ENCODE measurements around the gene CXCL5.

Gene CXCL5

DNA sequence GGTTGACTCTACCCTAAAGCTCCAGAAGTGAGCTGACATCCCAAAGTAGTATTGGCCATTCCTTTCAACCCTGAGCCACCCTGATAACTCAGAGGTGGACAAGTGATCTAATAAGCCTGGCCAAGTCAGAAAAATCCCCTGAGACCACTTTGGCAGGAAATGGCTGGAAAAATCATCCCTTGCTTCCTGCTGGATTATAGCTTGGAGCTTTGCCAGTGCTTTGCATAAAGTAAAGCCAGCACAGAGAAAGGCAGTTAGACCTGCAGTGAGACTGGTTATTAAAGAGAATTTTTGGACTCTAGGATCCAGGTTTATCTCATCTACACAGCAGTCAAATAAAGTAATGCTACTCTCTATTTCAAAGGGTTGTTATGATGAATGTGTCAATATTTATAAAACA lies 33.6 kb upstream of the CXCL5 start:
- H3K4me3 ChIP-seq (replicated peaks; ENCODE audit: low read depth, low read length): no peak overlapping the region
- peak; percentile 53 for DNase-seq (ENCODE audit: low read depth)
- TF ChIP-seq, protein P1, sequence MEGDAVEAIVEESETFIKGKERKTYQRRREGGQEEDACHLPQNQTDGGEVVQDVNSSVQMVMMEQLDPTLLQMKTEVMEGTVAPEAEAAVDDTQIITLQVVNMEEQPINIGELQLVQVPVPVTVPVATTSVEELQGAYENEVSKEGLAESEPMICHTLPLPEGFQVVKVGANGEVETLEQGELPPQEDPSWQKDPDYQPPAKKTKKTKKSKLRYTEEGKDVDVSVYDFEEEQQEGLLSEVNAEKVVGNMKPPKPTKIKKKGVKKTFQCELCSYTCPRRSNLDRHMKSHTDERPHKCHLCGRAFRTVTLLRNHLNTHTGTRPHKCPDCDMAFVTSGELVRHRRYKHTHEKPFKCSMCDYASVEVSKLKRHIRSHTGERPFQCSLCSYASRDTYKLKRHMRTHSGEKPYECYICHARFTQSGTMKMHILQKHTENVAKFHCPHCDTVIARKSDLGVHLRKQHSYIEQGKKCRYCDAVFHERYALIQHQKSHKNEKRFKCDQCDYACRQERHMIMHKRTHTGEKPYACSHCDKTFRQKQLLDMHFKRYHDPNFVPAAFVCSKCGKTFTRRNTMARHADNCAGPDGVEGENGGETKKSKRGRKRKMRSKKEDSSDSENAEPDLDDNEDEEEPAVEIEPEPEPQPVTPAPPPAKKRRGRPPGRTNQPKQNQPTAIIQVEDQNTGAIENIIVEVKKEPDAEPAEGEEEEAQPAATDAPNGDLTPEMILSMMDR (IDR thresholded peaks at IDR 0.05; ENCODE audit: low read length, missing control alignments): no peak

DNA sequence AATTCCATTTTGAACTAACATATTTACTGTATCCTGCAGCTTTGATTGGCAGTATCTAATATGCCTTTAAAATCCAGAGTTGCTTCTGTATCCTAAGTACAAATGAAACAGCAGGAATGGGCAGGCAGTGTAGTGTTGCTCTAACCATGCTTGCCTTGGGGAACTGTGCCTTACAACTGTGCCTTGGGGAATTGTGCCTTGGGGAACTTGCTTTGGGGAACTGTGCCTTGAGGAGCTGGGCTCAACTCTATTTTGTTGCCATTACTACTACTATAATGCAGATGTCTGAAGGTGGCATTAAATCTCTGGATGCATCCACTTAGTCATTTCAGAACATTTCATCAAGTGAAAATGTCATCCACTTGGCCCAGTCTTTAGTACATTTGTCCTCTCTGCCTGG lies 33.1 kb upstream of the CXCL5 start:
- no peak for DNase-seq (ENCODE audit: low read depth)
- TF ChIP-seq, protein P1 (IDR thresholded peaks at IDR 0.05; ENCODE audit: low read length, missing control alignments): no peak
- H3K4me3 ChIP-seq (replicated peaks; ENCODE audit: low read depth, low read length): no peak overlapping the region

DNA sequence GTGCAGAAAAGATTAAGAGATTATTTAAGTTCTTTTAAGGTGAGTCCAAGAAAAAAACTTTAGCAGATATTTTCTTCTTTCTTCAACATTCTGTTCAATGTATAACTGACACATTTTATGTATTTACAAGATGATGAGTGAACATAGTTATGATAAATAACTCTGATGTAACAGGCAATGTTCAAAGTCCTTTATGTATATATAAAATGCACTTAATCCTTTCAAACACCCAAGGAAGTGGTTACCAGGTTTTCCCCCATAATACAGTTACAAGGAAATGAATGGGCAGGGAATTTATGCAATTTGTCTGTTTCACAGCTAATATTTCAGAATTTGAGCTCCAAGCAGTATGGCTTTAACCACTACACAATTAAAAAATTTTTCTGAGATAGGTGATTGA lies 31.8 kb upstream of the CXCL5 start:
- no peak for DNase-seq (ENCODE audit: low read depth)
- TF ChIP-seq, protein P1 (IDR thresholded peaks at IDR 0.05; ENCODE audit: low read length, missing control alignments): no peak
- no peak overlapping the region for H3K4me3 ChIP-seq (replicated peaks; ENCODE audit: low read depth, low read length)

DNA sequence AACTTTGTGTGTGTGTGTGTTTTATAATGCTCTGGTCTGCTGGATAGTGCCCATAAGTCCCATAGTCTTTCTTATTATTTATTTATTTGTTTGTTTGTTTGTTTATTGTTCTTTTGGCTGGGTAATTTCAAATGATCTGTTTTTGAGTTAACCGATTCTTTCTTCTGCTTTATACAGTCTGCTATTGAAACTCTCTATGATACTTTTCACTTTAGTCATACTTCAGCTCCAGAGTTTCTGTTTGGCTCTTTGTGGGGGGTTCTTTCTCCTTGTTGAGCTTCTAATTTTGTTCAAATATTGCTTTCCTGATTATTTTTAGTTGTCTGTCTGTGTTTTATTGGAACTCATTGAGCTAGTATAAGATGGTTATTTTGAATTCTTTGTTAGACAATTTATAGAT lies 30.0 kb upstream of the CXCL5 start:
- H3K4me3 ChIP-seq (replicated peaks; ENCODE audit: low read depth, low read length): no peak overlapping the region
- DNase-seq (ENCODE audit: low read depth): no peak
- TF ChIP-seq, protein P1 (IDR thresholded peaks at IDR 0.05; ENCODE audit: low read length, missing control alignments): no peak

DNA sequence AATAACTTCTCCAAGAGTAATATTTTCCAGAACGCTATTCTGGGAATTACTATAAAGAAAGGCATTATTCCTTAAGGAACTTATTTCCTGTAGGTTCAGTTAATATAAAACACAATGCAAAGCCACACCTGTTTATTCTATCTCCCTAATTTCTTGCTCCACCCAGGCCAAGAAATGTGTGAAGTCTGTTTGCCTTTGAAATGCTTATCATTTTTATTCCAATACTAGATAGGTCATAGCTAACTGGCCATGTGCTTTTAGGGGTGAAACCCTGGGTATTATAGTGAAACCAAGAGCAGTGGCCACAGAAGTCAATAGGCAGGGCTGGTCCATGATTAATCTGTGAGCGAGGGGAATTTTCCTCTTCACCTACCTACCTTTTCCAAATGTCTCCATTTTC lies 25.2 kb upstream of the CXCL5 start:
- DNase-seq (ENCODE audit: low read depth): no peak
- TF ChIP-seq, protein P1 (IDR thresholded peaks at IDR 0.05; ENCODE audit: low read length, missing control alignments): no peak
- H3K4me3 ChIP-seq (replicated peaks; ENCODE audit: low read depth, low read length): no peak overlapping the region

DNA sequence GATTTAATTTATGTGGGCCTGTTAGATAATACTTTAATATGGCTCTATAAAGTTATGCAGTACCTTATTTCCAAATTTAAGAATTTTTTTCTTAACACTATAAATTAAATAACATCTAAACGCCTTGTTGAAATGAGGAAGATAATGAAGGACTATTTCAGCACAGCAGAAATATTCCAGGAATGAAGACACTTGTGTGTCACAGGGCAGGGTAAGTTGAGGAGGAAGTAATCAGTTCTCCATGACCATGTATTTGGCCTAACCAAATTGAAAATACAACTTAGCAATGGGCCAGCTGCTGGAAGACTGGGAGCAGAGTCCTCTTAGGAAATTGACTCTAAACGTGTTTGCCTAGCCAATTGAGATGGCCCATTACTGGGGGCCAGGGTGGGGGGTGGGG lies 23.1 kb upstream of the CXCL5 start:
- H3K4me3 ChIP-seq (replicated peaks; ENCODE audit: low read depth, low read length): no peak overlapping the region
- no peak for DNase-seq (ENCODE audit: low read depth)
- TF ChIP-seq, protein P1 (IDR thresholded peaks at IDR 0.05; ENCODE audit: low read length, missing control alignments): no peak

DNA sequence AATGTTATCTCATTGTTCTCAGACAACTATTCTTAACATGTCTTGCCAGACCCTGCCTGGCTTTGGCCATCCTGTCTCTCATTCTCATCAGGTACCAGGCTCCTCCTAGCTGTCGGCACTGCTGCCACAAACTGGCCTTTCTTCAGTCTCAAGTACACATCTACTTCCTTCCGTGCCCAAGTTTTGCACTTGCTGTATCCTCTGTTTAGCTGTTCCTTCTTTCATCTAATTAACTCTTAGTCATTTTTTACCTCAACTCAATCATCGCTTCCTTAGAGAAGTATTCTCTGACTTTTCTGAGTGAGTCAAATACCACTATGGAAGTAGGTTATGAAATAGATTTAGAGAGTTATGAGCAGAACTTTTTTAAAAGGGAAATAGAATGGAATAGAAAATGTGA lies 20.3 kb upstream of the CXCL5 start:
- TF ChIP-seq, protein P1 (IDR thresholded peaks at IDR 0.05; ENCODE audit: low read length, missing control alignments): no peak
- no peak for DNase-seq (ENCODE audit: low read depth)
- H3K4me3 ChIP-seq (replicated peaks; ENCODE audit: low read depth, low read length): no peak overlapping the region

Measured in fibroblast of pulmonary artery (primary cell).